ENCODE measurements around the gene NR1H2.

DNA sequence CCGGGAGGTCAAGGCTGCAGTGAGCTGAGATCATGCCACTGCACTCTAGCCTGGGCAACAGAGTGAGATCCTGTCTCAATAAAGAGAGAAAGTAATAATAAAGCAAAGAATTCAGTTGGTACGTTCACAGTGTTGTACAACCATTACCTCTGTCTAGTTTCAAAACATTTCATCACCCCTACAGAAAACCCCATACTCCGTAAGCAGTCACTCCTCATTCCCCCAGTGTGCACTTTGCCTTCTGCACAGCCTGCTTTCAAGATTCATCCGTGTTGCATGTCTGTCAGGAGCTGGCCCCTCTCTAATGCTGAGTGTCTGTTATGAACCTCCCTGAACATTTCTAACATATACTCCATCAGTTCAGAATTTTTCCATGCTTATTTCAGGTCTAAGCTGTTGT is 17.3 kb downstream of the NR1H2 start:
- TF ChIP-seq POLR2AphosphoS5 (IDR thresholded peaks at IDR 0.05) = no peak
- TF ChIP-seq, protein P1, sequence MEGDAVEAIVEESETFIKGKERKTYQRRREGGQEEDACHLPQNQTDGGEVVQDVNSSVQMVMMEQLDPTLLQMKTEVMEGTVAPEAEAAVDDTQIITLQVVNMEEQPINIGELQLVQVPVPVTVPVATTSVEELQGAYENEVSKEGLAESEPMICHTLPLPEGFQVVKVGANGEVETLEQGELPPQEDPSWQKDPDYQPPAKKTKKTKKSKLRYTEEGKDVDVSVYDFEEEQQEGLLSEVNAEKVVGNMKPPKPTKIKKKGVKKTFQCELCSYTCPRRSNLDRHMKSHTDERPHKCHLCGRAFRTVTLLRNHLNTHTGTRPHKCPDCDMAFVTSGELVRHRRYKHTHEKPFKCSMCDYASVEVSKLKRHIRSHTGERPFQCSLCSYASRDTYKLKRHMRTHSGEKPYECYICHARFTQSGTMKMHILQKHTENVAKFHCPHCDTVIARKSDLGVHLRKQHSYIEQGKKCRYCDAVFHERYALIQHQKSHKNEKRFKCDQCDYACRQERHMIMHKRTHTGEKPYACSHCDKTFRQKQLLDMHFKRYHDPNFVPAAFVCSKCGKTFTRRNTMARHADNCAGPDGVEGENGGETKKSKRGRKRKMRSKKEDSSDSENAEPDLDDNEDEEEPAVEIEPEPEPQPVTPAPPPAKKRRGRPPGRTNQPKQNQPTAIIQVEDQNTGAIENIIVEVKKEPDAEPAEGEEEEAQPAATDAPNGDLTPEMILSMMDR (IDR thresholded peaks at IDR 0.05 in 8 of 11, conservative IDR thresholded peaks at IDR 0.05 in 3 of 11) = no peak
- no peak for TF ChIP-seq POLR2A (IDR thresholded peaks at IDR 0.05)
